HG02981 (cell line): Measurements from ENCODE around the gene PEX11G.

Source experiments
- ATAC-seq: cut with Tn5 transposase; IDR thresholded peaks from one replicate; pipeline ENCODE4 v1.9.1; 2021; ENCODE audit warnings: mild to moderate bottlenecking, moderate library complexity; ENCODE audit not compliant: unreplicated experiment

Gene PEX11G

DNA sequence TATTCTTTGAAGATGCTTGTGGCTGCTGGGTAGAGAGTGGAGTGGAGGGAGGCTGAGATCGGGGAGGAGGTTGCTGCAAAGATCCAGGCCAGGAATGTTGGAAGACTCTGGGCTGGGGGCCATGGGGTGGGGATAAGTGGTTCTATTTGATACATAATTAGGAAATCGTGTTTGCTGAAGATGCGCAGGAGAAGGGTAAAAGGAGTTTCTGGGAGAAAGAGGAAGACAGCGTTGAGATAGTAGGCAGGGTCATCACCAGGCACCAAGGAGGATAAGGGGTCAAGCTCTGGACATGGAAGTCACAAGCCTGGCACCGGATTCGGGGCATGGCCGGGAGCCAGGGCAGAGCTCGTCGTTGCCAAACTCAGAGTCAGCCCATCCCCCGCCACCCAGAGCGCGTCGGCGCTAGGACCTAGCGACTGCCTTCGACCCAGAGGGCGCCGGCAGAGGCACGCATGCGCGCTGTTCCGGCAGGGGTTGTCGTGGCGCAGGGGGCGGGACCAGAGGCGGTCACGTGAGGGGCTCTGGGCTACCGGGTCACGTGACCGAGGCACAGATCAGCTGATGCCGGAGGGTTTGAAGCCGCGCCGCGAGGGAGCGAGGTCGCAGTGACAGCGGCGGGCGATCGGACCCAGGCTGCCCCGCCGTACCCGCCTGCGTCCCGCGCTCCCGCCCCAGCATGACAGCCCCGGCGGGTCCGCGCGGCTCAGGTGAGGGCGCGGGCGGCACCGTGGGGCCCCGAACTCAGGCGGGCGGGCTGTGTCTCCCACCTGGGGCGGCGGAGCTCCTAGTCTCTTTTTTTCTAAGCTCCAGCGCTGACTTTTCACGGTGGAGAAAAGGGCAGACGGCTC, 33.5 kb upstream of the PEX11G start, which contains the start of gene MCOLN1:
MCOLN1 (plus strand) TSS at position 553 of the 851 bp plus-strand sequence; CDS start at position 680, 127 bp downstream.
- peak; percentile 66 for ATAC-seq

DNA sequence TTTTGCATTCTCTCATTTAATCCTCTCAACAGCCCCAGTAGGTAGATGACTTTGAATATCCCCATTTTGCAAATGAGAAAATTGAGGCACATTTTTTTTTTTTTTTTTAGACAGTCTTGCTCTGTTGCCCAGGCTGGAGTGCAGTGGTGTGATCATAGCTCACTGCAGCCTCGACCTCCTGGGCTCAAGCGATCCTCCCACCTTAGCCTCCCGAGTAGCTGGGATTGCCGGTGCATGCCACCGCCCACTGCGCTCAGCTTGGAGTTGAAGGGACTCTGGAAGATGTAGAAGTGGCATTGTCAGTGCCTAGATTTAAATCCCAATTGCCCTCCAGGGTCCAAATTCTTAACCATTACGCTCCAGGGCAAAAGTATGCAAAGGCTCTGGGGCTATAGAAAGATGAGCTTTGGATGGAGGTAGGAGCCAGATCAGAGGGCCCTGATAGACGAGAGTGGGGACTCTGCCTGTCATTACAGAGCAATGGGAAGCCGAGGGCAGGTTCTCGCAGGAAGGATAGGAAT, 32.8 kb upstream of the PEX11G start:
- no peak for ATAC-seq

DNA sequence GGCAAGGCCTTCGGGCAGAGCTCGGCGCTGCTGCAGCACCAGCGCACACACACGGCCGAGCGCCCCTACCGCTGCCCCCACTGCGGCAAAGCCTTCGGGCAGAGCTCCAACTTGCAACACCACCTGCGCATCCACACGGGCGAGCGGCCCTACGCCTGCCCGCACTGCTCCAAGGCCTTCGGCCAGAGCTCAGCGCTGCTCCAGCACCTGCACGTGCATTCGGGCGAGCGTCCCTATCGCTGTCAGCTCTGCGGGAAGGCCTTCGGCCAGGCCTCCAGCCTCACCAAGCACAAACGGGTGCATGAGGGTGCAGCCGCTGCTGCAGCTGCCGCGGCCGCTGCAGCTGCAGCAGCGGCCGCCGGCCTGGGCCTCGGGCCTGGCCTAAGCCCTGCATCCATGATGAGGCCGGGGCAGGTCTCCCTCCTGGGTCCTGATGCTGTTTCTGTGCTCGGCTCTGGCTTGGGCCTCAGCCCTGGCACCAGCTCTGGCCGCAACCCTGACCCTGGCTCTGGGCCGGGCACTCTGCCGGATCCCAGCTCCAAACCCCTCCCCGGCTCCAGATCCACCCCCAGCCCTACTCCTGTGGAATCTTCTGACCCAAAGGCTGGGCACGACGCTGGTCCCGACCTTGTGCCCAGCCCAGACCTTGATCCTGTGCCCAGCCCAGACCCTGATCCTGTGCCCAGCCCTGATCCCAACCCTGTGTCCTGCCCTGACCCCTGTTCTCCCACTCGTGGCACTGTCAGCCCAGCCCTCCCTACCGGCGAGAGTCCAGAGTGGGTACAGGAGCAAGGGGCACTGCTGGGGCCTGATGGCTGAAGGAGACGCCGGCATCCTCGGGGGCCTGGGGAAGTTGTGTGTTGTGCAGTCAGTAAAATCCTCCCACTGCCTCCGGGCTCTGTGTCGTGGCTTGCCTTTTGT, 31.6 kb upstream of the PEX11G start:
- no peak for ATAC-seq

DNA sequence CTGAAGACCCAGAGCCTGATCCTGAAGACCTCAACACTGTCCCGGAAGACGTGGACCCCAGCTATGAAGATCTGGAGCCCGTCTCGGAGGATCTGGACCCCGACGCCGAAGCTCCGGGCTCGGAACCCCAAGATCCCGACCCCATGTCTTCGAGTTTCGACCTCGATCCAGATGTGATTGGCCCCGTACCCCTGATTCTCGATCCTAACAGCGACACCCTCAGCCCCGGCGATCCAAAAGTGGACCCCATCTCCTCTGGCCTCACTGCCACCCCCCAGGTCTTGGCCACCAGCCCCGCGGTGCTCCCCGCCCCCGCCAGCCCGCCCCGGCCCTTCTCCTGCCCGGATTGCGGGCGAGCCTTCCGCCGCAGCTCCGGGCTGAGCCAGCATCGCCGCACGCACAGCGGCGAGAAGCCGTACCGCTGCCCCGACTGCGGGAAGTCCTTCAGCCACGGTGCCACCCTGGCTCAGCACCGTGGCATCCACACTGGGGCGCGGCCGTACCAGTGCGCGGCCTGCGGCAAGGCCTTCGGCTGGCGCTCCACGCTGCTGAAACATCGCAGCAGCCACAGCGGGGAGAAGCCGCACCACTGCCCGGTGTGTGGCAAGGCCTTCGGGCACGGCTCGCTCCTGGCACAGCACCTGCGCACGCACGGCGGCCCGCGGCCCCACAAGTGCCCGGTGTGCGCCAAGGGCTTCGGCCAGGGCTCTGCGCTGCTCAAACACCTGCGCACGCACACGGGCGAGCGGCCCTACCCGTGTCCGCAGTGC, 30.7 kb upstream of the PEX11G start:
- no peak for ATAC-seq

DNA sequence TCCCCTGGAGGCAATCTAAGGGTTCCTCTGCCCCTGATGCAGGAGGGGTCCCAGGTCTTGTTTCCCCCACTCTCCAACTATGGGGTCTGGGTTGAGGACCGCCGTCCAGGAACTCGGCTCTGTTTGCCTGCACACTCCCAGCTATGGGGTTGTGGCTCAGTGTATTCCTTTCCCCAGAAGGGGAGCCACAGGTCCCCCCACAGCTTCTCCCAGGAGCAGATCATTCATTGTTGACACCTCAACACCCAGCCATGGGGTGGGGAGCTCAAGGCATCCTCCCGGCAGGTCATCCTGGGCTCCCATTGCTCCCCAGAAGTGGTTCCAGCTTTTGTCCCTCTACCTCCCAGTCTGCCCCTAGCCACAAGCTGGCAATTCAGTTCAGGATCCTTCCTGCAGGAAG, 28.0 kb upstream of the PEX11G start:
- ATAC-seq: no peak

DNA sequence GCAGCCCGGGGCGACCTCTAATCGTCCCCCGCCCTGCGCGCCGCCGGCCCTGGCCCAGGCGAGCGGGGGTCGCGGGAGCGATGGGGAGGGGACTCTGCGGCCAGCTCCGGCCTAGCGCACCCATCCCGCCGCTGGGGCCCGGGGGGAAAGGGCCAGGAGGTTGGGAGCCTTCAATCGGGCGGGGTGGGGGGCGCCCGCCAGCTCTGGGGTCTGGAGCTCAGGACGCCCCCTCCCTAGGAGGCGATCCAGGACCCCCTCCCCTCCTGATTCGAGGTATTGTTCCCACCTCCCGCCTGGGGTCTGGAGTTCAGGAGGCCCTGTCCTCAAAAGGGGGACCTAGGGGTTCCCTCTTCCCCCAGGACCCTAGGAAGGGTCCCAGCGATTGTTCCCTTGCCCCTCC, 27.5 kb upstream of the PEX11G start:
- no peak for ATAC-seq

DNA sequence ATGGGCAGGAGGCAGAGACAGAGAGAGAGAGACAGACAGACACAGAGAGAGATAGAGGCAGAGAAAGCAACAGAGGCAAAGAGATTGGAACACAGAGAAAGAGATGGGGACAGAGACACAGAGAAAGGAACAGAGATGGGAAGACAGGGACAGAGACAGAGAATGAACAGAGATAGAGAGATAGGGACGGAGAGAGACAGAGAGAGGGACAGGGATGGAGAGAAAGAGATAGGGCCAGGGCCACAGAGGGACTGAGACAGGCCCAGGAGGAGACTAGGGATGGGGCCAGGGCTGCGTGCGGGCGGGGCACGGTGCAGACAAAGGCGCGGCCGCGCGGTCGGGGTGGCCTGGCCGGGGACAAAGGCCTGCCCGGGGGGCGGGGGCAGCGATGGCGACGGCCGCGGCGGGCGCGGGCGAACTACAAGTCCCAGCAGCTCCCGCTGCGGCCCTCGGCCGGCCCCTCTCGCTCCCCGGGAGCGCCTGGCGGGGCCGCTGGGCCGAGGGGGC, 26.9 kb upstream of the PEX11G start, which contains the start of gene ZNF358:
ZNF358 (plus strand) TSS at position 459 of the 507 bp plus-strand sequence. CDS start 3,140 bp downstream, outside the sequence.
- no peak for ATAC-seq

DNA sequence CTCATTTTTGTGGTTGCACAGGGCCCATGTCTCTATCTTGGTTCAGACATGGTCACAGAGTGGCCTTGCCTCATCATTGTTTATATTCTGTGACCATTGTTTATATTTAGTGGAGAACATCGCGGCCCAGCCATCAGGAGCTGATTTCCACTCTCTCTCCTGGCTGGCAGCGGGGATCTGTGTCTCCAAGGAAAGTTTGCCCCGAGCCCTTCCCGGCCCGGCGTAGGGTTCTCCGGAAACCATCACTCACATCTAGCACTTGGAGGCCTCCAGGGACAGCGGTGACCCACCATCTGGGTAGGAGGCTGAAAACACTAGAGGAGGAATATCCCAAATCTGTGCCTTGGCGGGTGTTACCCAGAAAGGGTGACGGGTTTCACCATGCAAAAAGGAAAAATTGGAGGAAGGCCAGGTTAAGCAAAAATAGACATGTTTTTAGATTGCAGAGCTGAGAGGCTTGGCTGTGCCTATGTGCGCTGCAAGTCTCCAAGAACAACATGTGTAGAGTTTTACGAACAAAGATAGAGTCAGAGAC, 26.3 kb upstream of the PEX11G start:
- no peak for ATAC-seq

DNA sequence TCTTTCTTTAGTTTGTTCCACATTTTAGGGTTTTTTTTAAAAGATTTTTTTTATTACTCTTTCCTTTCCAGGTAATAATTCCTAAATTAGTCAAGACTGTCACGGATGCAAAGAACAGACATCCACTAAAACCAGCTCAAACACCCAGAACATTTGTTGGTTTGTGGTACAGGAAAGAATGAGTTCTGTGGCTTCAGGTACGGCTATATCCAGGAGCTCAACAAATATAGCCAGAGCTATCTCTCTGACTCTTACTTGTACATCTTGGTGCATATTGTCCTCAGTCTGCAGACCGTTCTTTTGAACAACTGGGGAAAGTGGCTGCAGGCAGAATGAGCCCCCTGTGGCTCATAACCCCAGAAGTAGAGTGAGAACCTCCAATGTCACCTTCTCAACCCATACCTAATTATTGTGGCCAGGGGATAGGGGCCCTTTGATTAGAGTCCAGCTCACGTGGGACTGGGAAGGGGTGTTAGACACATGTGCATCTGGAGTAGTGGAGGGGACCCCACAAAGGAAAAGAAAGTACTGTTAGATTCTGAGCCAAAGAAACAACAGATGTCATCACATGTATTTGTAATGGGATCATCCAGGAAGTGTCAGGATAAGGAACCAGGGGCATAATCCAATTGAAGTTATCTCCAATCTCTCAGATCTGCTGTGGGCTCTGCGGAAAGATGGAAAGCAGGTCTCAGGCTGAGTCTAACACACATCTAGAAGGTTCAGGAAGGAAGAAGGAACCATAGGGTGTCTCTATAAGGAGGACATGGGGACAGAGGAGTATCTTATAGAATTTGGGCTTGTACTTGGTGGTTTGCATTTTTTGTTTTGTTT, 25.2 kb upstream of the PEX11G start:
- no peak for ATAC-seq

DNA sequence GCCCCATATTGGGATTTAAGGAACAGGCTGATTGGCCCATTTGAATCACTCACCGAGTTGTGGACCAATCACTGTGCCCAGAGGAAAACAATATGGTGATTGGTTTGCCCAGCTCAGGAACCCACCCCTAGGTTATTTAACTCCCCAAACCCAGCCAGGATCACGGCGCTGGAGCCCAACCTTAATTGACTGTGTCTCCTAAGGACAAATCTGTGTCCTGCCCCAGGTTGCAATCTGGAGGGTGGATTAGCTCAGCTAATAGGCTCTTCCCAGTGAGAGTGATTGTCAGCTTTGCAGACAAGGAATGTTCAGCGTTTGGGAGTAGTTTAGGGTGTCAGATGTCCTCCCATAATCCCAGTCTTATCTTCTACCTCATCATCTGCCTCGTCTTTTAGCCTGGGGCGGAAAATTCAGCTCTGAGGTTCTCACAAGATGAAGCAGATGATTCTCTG, 23.6 kb upstream of the PEX11G start:
- ATAC-seq: no peak

DNA sequence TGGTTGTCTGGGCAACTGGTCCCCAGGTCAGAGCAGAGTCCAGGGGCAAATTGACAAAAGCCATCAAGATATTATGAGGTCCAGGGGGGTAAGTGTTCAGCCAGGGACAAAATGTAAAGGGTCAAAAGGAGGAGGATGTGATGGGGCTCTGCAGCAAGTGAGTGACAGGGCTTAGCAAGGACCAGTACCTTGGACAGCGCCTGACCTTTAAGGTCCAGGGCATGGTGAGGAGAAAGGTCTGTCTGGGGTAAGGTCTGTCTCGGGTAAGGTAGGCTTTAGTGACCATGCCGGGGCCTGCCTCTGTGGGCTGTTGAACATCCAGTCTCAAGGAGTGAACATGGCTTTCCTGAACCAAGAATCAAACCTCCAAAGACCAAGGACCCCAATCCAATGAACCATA, 20.8 kb upstream of the PEX11G start:
- no peak for ATAC-seq

DNA sequence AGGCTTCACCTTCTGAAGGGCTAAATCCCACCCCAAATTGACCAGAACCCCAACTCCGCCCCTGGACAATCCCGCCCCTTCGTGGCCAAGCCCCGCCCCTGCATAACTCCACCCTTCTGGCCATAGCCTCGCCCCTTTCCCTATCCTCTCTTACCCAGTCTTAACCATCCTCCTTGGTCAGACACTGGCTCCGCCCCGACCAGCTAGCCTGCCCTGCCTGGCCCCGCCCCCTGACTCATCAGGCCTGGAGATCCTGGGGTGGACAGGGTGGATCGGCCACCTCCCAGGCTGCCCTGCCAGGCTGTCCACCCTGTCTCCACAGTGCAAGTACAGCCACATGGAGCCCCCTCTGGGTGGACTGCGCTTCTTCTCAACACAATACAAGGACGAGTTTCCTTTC, 19.0 kb upstream of the PEX11G start:
- no peak for ATAC-seq

DNA sequence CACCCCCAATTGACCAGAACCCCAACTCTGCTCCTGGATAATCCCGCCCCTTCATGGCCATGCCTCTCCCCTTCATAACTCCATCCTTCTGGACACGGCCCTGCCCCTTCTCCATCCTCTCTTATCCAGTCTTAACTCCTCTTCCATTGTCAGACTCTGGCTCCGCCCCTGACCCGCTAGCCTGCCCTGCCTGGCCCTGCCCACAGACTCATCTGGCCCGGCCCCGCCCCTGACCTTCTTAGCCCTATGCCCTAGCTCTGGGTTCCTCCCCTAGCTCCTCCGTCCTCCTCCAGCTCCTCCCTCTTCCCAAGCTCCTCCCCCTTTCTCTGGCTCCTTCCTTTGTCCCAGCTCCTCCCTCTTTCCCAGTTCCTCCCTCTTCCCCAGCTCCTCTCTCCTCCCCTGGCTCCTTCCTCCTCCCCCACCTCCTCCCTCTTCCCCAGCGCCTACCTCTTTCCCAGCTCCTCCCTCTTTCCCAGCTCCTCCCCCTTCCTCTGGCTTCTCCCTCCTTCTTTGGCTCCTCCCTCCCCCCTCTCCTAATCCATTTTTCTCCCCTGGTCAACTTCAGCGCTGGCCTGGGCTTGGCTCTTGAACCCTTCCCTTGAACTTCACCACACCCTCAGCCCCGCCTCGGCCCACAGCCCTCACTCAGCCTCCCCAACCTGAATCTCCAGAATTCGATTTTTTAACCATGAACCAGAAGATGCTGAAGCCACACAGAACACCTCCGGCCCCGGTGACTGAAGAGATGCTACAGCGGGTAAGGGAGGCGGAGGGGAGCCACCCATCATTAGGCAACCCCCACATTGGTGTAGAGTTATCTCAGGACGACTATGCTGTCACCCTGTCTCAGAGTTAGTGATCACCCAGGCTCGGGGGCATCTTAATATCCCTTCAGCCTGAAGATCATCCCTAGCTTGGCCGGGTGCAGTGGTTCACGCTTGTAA, 17.8 kb upstream of the PEX11G start:
- no peak for ATAC-seq

DNA sequence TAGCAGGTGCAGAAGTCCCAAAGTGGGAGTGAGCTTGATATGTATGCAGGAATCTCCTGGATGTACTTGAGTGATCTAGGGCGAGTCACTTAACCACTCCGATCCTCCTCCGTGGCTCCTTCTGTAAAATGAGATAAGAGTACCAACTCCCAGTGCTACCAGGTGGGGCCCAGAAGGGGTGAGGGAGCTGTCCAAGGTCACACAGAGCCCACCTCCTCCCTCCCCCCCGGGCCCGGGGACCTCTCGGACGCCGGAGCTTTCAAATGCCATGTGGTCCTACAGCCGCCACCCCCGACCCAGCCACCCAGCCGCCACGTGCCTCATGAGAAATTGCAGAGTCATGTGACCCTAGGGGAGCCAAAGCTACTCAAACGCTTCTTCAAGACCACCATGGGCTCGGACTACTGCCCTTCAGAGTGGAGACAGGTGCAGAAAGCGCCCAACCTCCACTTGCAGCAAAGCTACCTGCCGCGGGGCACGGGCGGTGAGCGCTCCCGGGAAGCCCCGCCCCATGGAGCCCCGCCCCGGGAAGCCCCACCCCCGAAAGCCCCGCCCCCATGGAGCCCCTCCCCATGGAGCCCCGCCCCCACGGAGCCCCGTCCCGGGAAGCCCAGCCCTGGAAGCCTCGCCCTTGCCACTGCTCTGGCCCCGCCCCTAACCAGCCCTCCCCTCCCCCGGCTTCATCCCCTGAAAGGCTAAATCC, 17.0 kb upstream of the PEX11G start:
- no peak for ATAC-seq

DNA sequence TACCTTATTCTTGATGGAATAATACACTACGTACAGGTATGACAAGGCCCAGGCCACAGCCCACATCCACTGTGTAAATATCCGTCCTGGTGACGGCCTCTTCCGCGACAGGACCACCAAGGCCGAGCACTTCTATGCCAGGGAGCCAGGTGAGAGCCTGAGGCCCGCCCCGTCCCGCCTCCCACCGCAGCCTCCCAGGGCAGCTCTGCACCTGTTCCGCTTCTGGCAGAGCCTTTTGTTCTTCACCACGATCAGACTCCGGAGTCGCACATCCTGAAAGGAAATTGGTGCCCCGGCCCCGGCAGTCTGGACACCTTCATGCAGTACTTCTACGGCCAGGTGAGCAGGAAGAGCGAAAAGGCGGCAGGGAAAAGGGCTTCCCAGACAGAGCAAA, 16.4 kb upstream of the PEX11G start:
- no peak for ATAC-seq

DNA sequence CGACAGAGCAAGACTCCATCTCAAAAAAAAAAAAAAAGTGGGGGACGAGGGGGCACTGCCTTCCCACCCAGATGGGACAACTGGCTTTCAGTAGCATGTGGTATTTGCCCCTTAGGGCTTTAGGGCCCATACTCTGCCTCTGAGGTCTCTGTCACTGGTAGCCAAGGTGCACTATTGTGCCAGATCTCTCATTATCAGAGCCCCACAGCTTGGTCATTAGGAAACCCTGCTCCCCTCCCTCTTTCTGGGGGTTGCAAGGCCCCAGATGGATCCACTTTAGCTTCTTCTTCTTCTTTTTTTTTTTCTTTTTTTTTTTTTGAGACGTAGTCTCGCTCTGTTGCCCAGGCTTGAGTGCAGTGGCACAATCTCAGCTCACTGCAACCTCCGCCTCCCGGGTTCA, 15.8 kb upstream of the PEX11G start:
- ATAC-seq: no peak

DNA sequence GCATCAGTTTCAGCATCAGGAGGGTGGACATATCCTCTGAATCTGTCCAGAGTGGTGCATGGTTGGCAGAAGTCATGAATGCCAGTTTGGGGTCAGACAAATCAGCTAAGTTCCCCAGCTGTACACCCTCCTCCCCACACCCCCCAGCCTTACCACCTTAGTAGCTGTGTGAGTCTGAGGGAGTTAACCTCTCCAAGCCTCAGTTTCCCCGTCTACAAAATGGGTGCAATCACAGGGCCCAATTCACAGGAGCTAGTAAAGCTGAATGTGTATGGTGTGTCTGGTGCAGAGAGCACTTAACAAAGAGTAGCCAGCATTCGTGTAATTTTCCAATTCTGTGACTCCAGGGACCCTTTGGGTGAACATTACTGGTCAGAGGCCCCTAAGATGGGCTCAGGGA, 13.7 kb upstream of the PEX11G start:
- ATAC-seq: no peak
